ENCODE data around the gene SLC12A4. TPM values are rescaled to one million over a fixed set of nuclear protein-coding genes. Genes with fewer than 3 reads are reported as not detected.
A peak's percentile ranks its signal among the peaks of the same experiment; 100 is the strongest.

The SLC12A4 gene
- polyA plus RNA-seq, 3 donors, result 28.8 to 38.9 (median 35.6) TPM

GRCh38 chr16:67967958-67968399 lies 458 bp downstream of the SLC12A4 start:
- peak in 5 of 11 donors; percentile 3 to 39 (median 22) for DNase-seq (ENCODE audit: extremely low read depth in 1 of 11, low read depth in 9 of 11, low spot score in 4 of 11)

GRCh38 chr16:67967183-67967957 lies 1.1 kb downstream of the SLC12A4 start:
- peak in 2 of 11 donors; percentile 7 to 9 for DNase-seq (ENCODE audit: extremely low read depth in 1 of 11, low read depth in 9 of 11, low spot score in 4 of 11)

GRCh38 chr16:67966549-67967182 lies 1.8 kb downstream of the SLC12A4 start:
- DNase-seq (ENCODE audit: extremely low read depth in 1 of 11, low read depth in 9 of 11, low spot score in 4 of 11), result no peak

GRCh38 chr16:67965668-67966548 lies 2.5 kb downstream of the SLC12A4 start:
- no peak for DNase-seq (ENCODE audit: extremely low read depth in 1 of 11, low read depth in 9 of 11, low spot score in 4 of 11)

GRCh38 chr16:67964477-67965131 lies 3.8 kb downstream of the SLC12A4 start:
- no peak for DNase-seq (ENCODE audit: extremely low read depth in 1 of 11, low read depth in 9 of 11, low spot score in 4 of 11)

GRCh38 chr16:67963662-67964321 lies 4.6 kb downstream of the SLC12A4 start:
- DNase-seq (ENCODE audit: extremely low read depth in 1 of 11, low read depth in 9 of 11, low spot score in 4 of 11), result peak in 1 of 11 donors; percentile 6

- no peak for DNase-seq (ENCODE audit: extremely low read depth in 1 of 11, low read depth in 9 of 11, low spot score in 4 of 11)
These were observed 5.2 kb downstream of the SLC12A4 start for GRCh38 chr16:67963292-67963661.

- DNase-seq (ENCODE audit: extremely low read depth in 1 of 11, low read depth in 9 of 11, low spot score in 4 of 11), result no peak
These were observed 6.3 kb downstream of the SLC12A4 start for GRCh38 chr16:67962135-67962534.

GRCh38 chr16:67961551-67961957 lies 6.9 kb downstream of the SLC12A4 start:
- DNase-seq (ENCODE audit: extremely low read depth in 1 of 11, low read depth in 9 of 11, low spot score in 4 of 11), result no peak

- no peak for DNase-seq (ENCODE audit: extremely low read depth in 1 of 11, low read depth in 9 of 11, low spot score in 4 of 11)
These were observed 8.7 kb downstream of the SLC12A4 start for GRCh38 chr16:67959536-67960329.

GRCh38 chr16:67957622-67958021 lies 10.8 kb downstream of the SLC12A4 start:
- no peak for DNase-seq (ENCODE audit: extremely low read depth in 1 of 11, low read depth in 9 of 11, low spot score in 4 of 11)

- no peak for DNase-seq (ENCODE audit: extremely low read depth in 1 of 11, low read depth in 9 of 11, low spot score in 4 of 11)
These were observed 13.8 kb downstream of the SLC12A4 start for GRCh38 chr16:67954421-67955196.

- DNase-seq (ENCODE audit: extremely low read depth in 1 of 11, low read depth in 9 of 11, low spot score in 4 of 11), result no peak
These were observed 14.6 kb downstream of the SLC12A4 start for GRCh38 chr16:67953641-67954375.

GRCh38 chr16:67951485-67951884 lies 17.0 kb downstream of the SLC12A4 start:
- no peak for DNase-seq (ENCODE audit: extremely low read depth in 1 of 11, low read depth in 9 of 11, low spot score in 4 of 11)

GRCh38 chr16:67950335-67950843 lies 18.0 kb downstream of the SLC12A4 start:
- DNase-seq (ENCODE audit: extremely low read depth in 1 of 11, low read depth in 9 of 11, low spot score in 4 of 11), result no peak

GRCh38 chr16:67949645-67950044 lies 18.8 kb downstream of the SLC12A4 start:
- no peak for DNase-seq (ENCODE audit: extremely low read depth in 1 of 11, low read depth in 9 of 11, low spot score in 4 of 11)

Data from renal cortex interstitium (tissue), 11 donors.